Measurements from ENCODE around the gene OARD1. TPM values are rescaled to one million over a fixed set of nuclear protein-coding genes. Genes with fewer than 3 reads are reported as not detected.

The OARD1 gene
- total and polyA plus RNA-seq, 10 of the 15 experiments (the other 5 are each of a cell fraction or from before 2014, with no cell fraction given): 19.0 to 63.5 (median 43.6) TPM

GRCh38 chr6:41075651-41076626 lies 3.8 kb upstream of the OARD1 start:
- peak overlapping the region; percentile 88 for H3K4me3 ChIP-seq
- ChIA-PET SMC1A (ENCODE audit: uncharacterized antibody, unreplicated experiment) (interaction anchor here (0.7 to 2.9 kb wide), 14 partner anchors 8 to 258 kb away, joined by 3 to 15 read pairs (median 4); no protein-coding TSS in a partner anchor), RAD21 (ENCODE audit: unreplicated experiment) (interaction anchor here (1.1 to 3.4 kb wide), 6 partner anchors 48 to 258 kb away, joined by 3 to 14 read pairs (median 4); no protein-coding TSS in a partner anchor), CTCF (interaction anchor here (0.7 to 2.9 kb wide), 15 partner anchors 7 to 262 kb away, joined by 3 to 14 read pairs (median 4); partner anchors contain the start of gene TREML2), POLR2A (interaction anchor here (0.6 to 1.8 kb wide), 10 partner anchors 10 to 244 kb away, joined by 3 to 6 read pairs (median 4); partner anchors contain the start of gene TREML2)
- intact Hi-C loops (cut with micrococcal nuclease; ENCODE audit: unreplicated experiment) (loop anchor here (5.0 to 10.0 kb wide), 2 partner anchors 241 to 659 kb away; partner anchors contain the start of gene TFEB), in situ Hi-C loops (cut with MboI) (no loop called here)
- BruUV-seq (replicated peaks): no TSS peak
- H2AFZ ChIP-seq (ENCODE audit: control insufficient read depth, low read depth, low read length): no peak overlapping the region
- H4K20me1 ChIP-seq (ENCODE audit: control insufficient read depth, insufficient read depth): no peaks in the 10 kb centered on the region
- H3K27ac ChIP-seq (ENCODE audit: control insufficient read depth, insufficient read depth): peak overlapping the region; percentile 99
- peak overlapping the region; percentile 59 for H3K4me2 ChIP-seq (ENCODE audit: control insufficient read depth, insufficient read depth)
- ATAC-seq (no peak), DNase-seq (ENCODE audit: low read depth, low spot score) (no peak), FAIRE-seq (no peak)
- peaks cover 68% of the 10 kb centered on the region for H3K79me2 ChIP-seq (ENCODE audit: control insufficient read depth, insufficient read depth, low read length)
- H3K4me1 ChIP-seq (ENCODE audit: control insufficient read depth, insufficient read depth, low read length): peaks cover 5% of the 10 kb centered on the region; the same call in 1 of the 2 replicates
- peaks cover 4 to 12% of the 10 kb centered on the region in 2 experiments; a peak in 3 of 4 replicates for H3K36me3 ChIP-seq (ENCODE audit: control insufficient read depth in 2 of 2, insufficient read depth in 2 of 2, low read length in 1 of 2)
- peak overlapping the region; percentile 22 for H3K9ac ChIP-seq (ENCODE audit: control insufficient read depth, insufficient read depth, low read length)
- H3K27me3 ChIP-seq (replicated peaks in 1 of 2; ENCODE audit: control insufficient read depth in 2 of 2, insufficient read depth in 2 of 2, low read length in 1 of 2): no peaks in the 10 kb centered on the region
- H3K9me3 ChIP-seq (replicated peaks; ENCODE audit: control insufficient read depth, insufficient read depth, low read length): no peaks in the 10 kb centered on the region
- WGBS (ENCODE audit: insufficient coverage, insufficient replicate concordance, low lambda C conversion rate, missing lambda C conversion rate): 100% methylated on average over 4 of the region's 4 CpGs
- no peak for TF ChIP-seq MTA3 (IDR thresholded peaks at IDR 0.05; ENCODE audit: borderline replicate concordance, low read length)
- TF ChIP-seq MEF2A (IDR thresholded peaks at IDR 0.05; ENCODE audit: insufficient read depth, low read depth, low read length): no peak
- TF ChIP-seq SRF (IDR thresholded peaks at IDR 0.05; ENCODE audit: low read depth in 2 of 2, low read length in 2 of 2): no peak
- no peak for TF ChIP-seq ZNF592 (IDR thresholded peaks at IDR 0.05)
- no peak for TF ChIP-seq CTCF (IDR thresholded peaks at IDR 0.05 in 2 of 3, conservative IDR thresholded peaks at IDR 0.05 in 1 of 3; ENCODE audit: control insufficient read depth in 2 of 3, extremely low read depth in 1 of 3, insufficient read depth in 1 of 3, low read depth in 3 of 3, low read length in 3 of 3)
- no peak for TF ChIP-seq RELB (IDR thresholded peaks at IDR 0.05; ENCODE audit: low read depth)
- no peak for TF ChIP-seq TBL1XR1 (IDR thresholded peaks at IDR 0.05; ENCODE audit: low read depth, low read length)
- TF ChIP-seq FOS (IDR thresholded peaks at IDR 0.05; ENCODE audit: borderline replicate concordance, extremely low read depth, insufficient read length): no peak
- TF ChIP-seq STAT1 (conservative IDR thresholded peaks at IDR 0.05): no peak
- TF ChIP-seq TARDBP (IDR thresholded peaks at IDR 0.05; ENCODE audit: borderline replicate concordance): no peak
- no peak for TF ChIP-seq SPI1 (IDR thresholded peaks at IDR 0.05; ENCODE audit: borderline replicate concordance, insufficient read depth, low read depth, low read length)
- TF ChIP-seq TCF3 (IDR thresholded peaks at IDR 0.05; ENCODE audit: borderline replicate concordance, insufficient read depth, low read depth, low read length): no peak

Measured in GM12878 (cell line).